CD4-positive, alpha-beta T cell (primary cell): ENCODE measurements around the gene NCAPD2. TPM values are rescaled to one million over a fixed set of nuclear protein-coding genes. Genes with fewer than 3 reads are reported as not detected.
A peak's percentile ranks its signal among the peaks of the same experiment; 100 is the strongest.
"Not testable (repeated sequence)": the region's sequence is repeated elsewhere in the genome, so short reads cannot be mapped to it uniquely, and the experiment has no call there.

ENCODE experiments used
- ATAC-seq: fragments of 200-7000 bp; cut with Tn5 transposase; one replicate; pipeline ENCODE4 v1.10.0; 2022; ENCODE audit warnings: mild to moderate bottlenecking; ENCODE audit not compliant: poor library complexity
- CTCF ChIA-PET: fragments of 350-600 bp; sonication (Branson Sonifier 250); formaldehyde crosslinking; loops from one replicate; lab custom pipeline; 2021; ENCODE audit warnings: antibody characterized with exemption, inconsistent platforms; lab: Charles Lee
- POLR2A ChIA-PET: fragments of 350-600 bp; sonication (Branson Sonifier 250); formaldehyde crosslinking; loops from one replicate; lab custom pipeline; 2021; ENCODE audit warnings: antibody characterized with exemption, inconsistent platforms; lab: Charles Lee
- DNase-seq, 14 experiments: peaks; one replicate each; pipeline ENCODE4 v3.0.0-alpha.2; 2013 to 2020; ENCODE audit warnings: mixed read lengths in 2 of 14
- H3K27ac ChIP-seq, 2 donors: one replicate each; pipeline versions ENCODE4 v1.5.1 to v1.7.0; 2013; ENCODE audit warnings: low read length in 2 of 2, low read depth in 1 of 2, mild to moderate bottlenecking in 1 of 2
- H3K27me3 ChIP-seq, 2 experiments: 1 replicate in 1 of 2; 2 replicates in 1 of 2; pipeline versions ENCODE4 v1.6.1 to v1.7.0; 2013; ENCODE audit warnings: low read length in 2 of 2, control low read depth in 1 of 2, mild to moderate bottlenecking in 1 of 2, moderate library complexity in 1 of 2; ENCODE audit not compliant: insufficient read depth in 2 of 2, control insufficient read depth in 1 of 2
- H3K36me3 ChIP-seq: one replicate; pipeline ENCODE4 v1.6.1; 2013; ENCODE audit warnings: low read length, control low read depth; ENCODE audit not compliant: insufficient read depth
- H3K4me1 ChIP-seq: one replicate; pipeline ENCODE4 v1.6.1; 2013; ENCODE audit warnings: low read length, control low read depth; ENCODE audit not compliant: insufficient read depth
- H3K4me3 ChIP-seq: one replicate; pipeline ENCODE4 v1.5.1; 2013; ENCODE audit warnings: mild to moderate bottlenecking, low read length, moderate library complexity
- H3K9me3 ChIP-seq, 2 experiments: 1 replicate in 1 of 2; 2 replicates in 1 of 2; pipeline versions ENCODE4 v1.6.1 to v1.7.0; 2013; ENCODE audit warnings: low read length in 2 of 2, mild to moderate bottlenecking in 2 of 2, control low read depth in 1 of 2, moderate library complexity in 1 of 2; ENCODE audit not compliant: control insufficient read depth in 1 of 2, insufficient read depth in 1 of 2
- H3K27ac Mint-ChIP-seq: one replicate; pipeline ENCODE4 v1.8.0; 2020; ENCODE audit warnings: mixed read lengths
- H3K27me3 Mint-ChIP-seq: one replicate; pipeline ENCODE4 v1.8.0; 2021; ENCODE audit warnings: mixed read lengths
- H3K36me3 Mint-ChIP-seq: one replicate; pipeline ENCODE4 v1.8.0; 2021; ENCODE audit warnings: low read depth, mixed read lengths
- H3K4me1 Mint-ChIP-seq: one replicate; pipeline ENCODE4 v1.8.0; 2021; ENCODE audit warnings: low read depth, mixed read lengths
- H3K4me3 Mint-ChIP-seq: one replicate; pipeline ENCODE4 v1.8.0; 2020; ENCODE audit warnings: mild to moderate bottlenecking, mixed read lengths
- H3K9me3 Mint-ChIP-seq: one replicate; pipeline ENCODE4 v1.8.0; 2020; ENCODE audit warnings: mixed read lengths
- intact Hi-C, 2 experiments: fragments of 100-400 bp; cut with DNase I in 1 of 2; cut with micrococcal nuclease in 1 of 2; formaldehyde crosslinking; loops; one replicate each; pipeline versions ENCODE4 v1.15.1 to v1.9.0; 2023 to 2025; cut with DNase I, micrococcal nuclease
- total RNA-seq, 174 experiments: library from RNA in 2 of 174; stranded (reverse) in 2 of 174; gene quantifications; one replicate each; pipeline ENCODE4 v1.2.3 and lab custom pipeline; 2021 to 2026
- TF ChIP-seq, protein P1 (sequence below): fragments of 200-600 bp; IDR thresholded peaks from one replicate; pipeline ENCODE4 v1.8.0; 2022; ENCODE audit warnings: antibody characterized with exemption, mild to moderate bottlenecking

The NCAPD2 gene
- total RNA-seq, 2 experiments from 2014 or later, result 13.7 to 14.9 TPM

- H3K27me3 ChIP-seq, H3K9me3 Mint-ChIP-seq, ATAC-seq, H3K4me3 ChIP-seq, H3K9me3 ChIP-seq, H3K27ac ChIP-seq, H3K27me3 Mint-ChIP-seq, DNase-seq, intact Hi-C loops: not testable (repeated sequence)
- peaks cover 40% of the 10 kb centered on the region for H3K36me3 ChIP-seq
- H3K4me1 ChIP-seq, result peaks cover 77% of the 10 kb centered on the region
- CTCF ChIA-PET, result interaction anchor here (1.4 to 1.5 kb wide), 2 partner anchors 16 to 70 kb away, joined by 3 to 6 read pairs; partner anchors contain the start of gene TAPBPL
- Mint-ChIP-seq H3K27ac (peak overlapping the region; percentile 92), H3K4me1 (peaks cover 89% of the 10 kb centered on the region), H3K4me3 (peak overlapping the region; percentile 94), H3K36me3 (peaks cover 77% of the 10 kb centered on the region)
- POLR2A ChIA-PET, result interaction anchor here (1.1 to 4.3 kb wide), 4 partner anchors 16 to 405 kb away, joined by 4 to 76 read pairs (median 37); partner anchors contain the start of genes CD27, MRPL51 and TAPBPL
Measured at GRCh38 chr12:6467571-6468282, 26.2 kb upstream of the NCAPD2 start.

GRCh38 chr12:6468283-6468575 is 25.7 kb upstream of the NCAPD2 start:
- Histone ChIP-seq H3K9me3 (no peaks in the 10 kb centered on the region), H3K36me3 (peaks cover 35% of the 10 kb centered on the region), H3K4me1 (peaks cover 72% of the 10 kb centered on the region), H3K27me3 (no peaks in the 10 kb centered on the region), H3K27ac (no peak overlapping the region), H3K4me3 (no peak overlapping the region)
- H3K9me3 Mint-ChIP-seq, result no peaks in the 10 kb centered on the region
- H3K27me3 Mint-ChIP-seq, result no peaks in the 10 kb centered on the region
- TF ChIP-seq, protein P1, sequence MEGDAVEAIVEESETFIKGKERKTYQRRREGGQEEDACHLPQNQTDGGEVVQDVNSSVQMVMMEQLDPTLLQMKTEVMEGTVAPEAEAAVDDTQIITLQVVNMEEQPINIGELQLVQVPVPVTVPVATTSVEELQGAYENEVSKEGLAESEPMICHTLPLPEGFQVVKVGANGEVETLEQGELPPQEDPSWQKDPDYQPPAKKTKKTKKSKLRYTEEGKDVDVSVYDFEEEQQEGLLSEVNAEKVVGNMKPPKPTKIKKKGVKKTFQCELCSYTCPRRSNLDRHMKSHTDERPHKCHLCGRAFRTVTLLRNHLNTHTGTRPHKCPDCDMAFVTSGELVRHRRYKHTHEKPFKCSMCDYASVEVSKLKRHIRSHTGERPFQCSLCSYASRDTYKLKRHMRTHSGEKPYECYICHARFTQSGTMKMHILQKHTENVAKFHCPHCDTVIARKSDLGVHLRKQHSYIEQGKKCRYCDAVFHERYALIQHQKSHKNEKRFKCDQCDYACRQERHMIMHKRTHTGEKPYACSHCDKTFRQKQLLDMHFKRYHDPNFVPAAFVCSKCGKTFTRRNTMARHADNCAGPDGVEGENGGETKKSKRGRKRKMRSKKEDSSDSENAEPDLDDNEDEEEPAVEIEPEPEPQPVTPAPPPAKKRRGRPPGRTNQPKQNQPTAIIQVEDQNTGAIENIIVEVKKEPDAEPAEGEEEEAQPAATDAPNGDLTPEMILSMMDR, result no peak
- H3K27ac Mint-ChIP-seq, result peak overlapping the region; percentile 92
- intact Hi-C loops, result no loop called here
- DNase-seq, result no peak
- peaks cover 72% of the 10 kb centered on the region for H3K36me3 Mint-ChIP-seq
- H3K4me3 Mint-ChIP-seq, result peak overlapping the region; percentile 94
- no peak for ATAC-seq
- CTCF ChIA-PET, result interaction anchor here (1.4 to 2.0 kb wide), 3 partner anchors 17 to 69 kb away, joined by 3 to 12 read pairs (median 6); partner anchors contain the start of gene TAPBPL
- peaks cover 84% of the 10 kb centered on the region for H3K4me1 Mint-ChIP-seq
- POLR2A ChIA-PET, result interaction anchor here (0.9 to 4.3 kb wide), 6 partner anchors 16 to 404 kb away, joined by 3 to 76 read pairs (median 37); partner anchors contain the start of genes CD27, MRPL51 and TAPBPL

DNA sequence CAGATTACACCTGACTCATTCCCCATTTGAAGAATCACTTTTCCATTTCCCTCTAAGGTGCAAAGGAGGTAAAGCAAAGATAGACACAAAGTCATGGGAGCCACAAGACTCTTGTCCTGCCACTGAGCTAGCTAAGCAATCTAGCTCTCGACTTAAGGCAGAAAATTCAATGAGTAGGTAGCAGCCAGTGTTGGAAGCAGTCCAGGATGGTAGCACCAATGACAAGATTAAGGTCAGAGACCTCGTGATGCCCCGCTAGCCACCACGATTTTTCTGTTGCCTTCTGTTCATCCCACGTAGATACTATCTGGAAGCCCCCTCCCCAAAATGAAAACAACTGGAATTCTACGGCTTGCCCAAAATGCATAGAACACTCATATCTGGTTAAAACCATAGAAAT is 24.8 kb upstream of the NCAPD2 start:
- ChIA-PET POLR2A (interaction anchor here (0.8 to 4.3 kb wide), 14 partner anchors 8 to 403 kb away, joined by 3 to 90 read pairs (median 37); partner anchors contain the start of genes CD27, GAPDH, MRPL51 and TAPBPL), CTCF (interaction anchor here (1.5 to 2.0 kb wide), 6 partner anchors 8 to 69 kb away, joined by 5 to 22 read pairs (median 9); no protein-coding TSS in a partner anchor)
- Histone ChIP-seq H3K36me3 (peaks cover 28% of the 10 kb centered on the region), H3K4me3 (peak overlapping the region; percentile 94), H3K27ac (no peak overlapping the region), H3K4me1 (peaks cover 63% of the 10 kb centered on the region), H3K27me3 (no peaks in the 10 kb centered on the region), H3K9me3 (no peaks in the 10 kb centered on the region)
- ATAC-seq (no peak), DNase-seq (peak in 1 of 14 experiments; percentile 30)
- H3K4me1 Mint-ChIP-seq, result peaks cover 75% of the 10 kb centered on the region
- H3K36me3 Mint-ChIP-seq, result peaks cover 64% of the 10 kb centered on the region
- intact Hi-C loops, result no loop called here
- H3K27me3 Mint-ChIP-seq, result no peaks in the 10 kb centered on the region
- peak overlapping the region; percentile 92 for H3K27ac Mint-ChIP-seq
- peak overlapping the region; percentile 94 for H3K4me3 Mint-ChIP-seq
- TF ChIP-seq, protein P1, result no peak
- no peaks in the 10 kb centered on the region for H3K9me3 Mint-ChIP-seq
